SK-N-SH (cell line): ENCODE data around the gene SLC33A1. TPM values are rescaled to one million over a fixed set of nuclear protein-coding genes. Genes with fewer than 3 reads are reported as not detected.

Experiments used
- CTCF ChIA-PET: fragments of 300-600, 350-600 bp; formaldehyde crosslinking; extraction: SDS; loops from one replicate; lab custom pipeline; 2021; lab: Yijun Ruan, JAX
- POLR2A ChIA-PET: fragments of 350-600 bp; sonication (Branson Sonifier 250); formaldehyde crosslinking; extraction: SDS; loops from one replicate; lab custom pipeline; 2020; ENCODE audit warnings: antibody characterized with exemption, inconsistent platforms; lab: Yijun Ruan, JAX
- DNase-seq: peaks from one replicate; pipeline ENCODE4 v3.0.0; 2012
- H2AFZ ChIP-seq: fragments of 200-600 bp; sonication (generic); 2 replicates; pipeline ENCODE4 v1.8.1; 2016; ENCODE audit warnings: antibody characterized with exemption, mild to moderate bottlenecking, low read depth
- H3F3A ChIP-seq: fragments of 200-600 bp; sonication (generic); replicated peaks from 2 replicates; pipeline ENCODE3; 2016; ENCODE audit warnings: antibody characterized with exemption, mild to moderate bottlenecking; ENCODE audit not compliant: insufficient read depth
- H3K27ac ChIP-seq, 2 experiments: fragments of 200-500 bp in 1 of 2; fragments of 200-600 bp in 1 of 2; sonication (Bioruptor generic) in 1 of 2; sonication (generic), shearing (Covaris generic) in 1 of 2; 2 replicates each; pipeline versions ENCODE4 v1.5.1 to v1.6.1; 2014 to 2016; ENCODE audit warnings: low read depth in 2 of 2, inconsistent platforms in 1 of 2, low read length in 1 of 2, mild to moderate bottlenecking in 1 of 2, mixed read lengths in 1 of 2
- H3K27me3 ChIP-seq: fragments of 200-600 bp; sonication (generic), shearing (Covaris generic); 2 replicates; pipeline ENCODE4 v1.6.1; 2016; ENCODE audit warnings: mixed run types; ENCODE audit not compliant: insufficient read depth
- H3K36me3 ChIP-seq, 2 experiments: fragments of 200-500 bp in 1 of 2; fragments of 200-600 bp in 1 of 2; sonication (Bioruptor generic) in 1 of 2; sonication (generic) in 1 of 2; replicated peaks in 1 of 2; 2 replicates each; pipeline versions ENCODE3 to v1.5.1; 2014 to 2016; ENCODE audit warnings: low read length in 1 of 2, mild to moderate bottlenecking in 1 of 2; ENCODE audit not compliant: insufficient read depth in 2 of 2, control insufficient read depth in 1 of 2
- H3K4me1 ChIP-seq, 2 experiments: fragments of 200-500 bp in 1 of 2; fragments of 200-600 bp in 1 of 2; sonication (Bioruptor generic) in 1 of 2; sonication (generic), shearing (Covaris generic) in 1 of 2; 2 replicates each; pipeline versions ENCODE4 v1.5.1 to v1.6.1; 2014 to 2016; ENCODE audit warnings: low read depth in 1 of 2, low read length in 1 of 2, mixed run types in 1 of 2; ENCODE audit not compliant: insufficient read depth in 2 of 2, control insufficient read depth in 1 of 2
- H3K4me2 ChIP-seq: fragments of 200-600 bp; sonication (generic), shearing (Covaris generic); 2 replicates; pipeline ENCODE4 v1.6.1; 2017; ENCODE audit warnings: mixed run types
- H3K4me3 ChIP-seq, 2 experiments: fragments of 200-500 bp in 1 of 2; fragments of 200-600 bp in 1 of 2; sonication (Bioruptor generic) in 1 of 2; sonication (generic), shearing (Covaris generic) in 1 of 2; 2 replicates each; pipeline versions ENCODE4 v1.5.1 to v1.8.1; 2014 to 2016; ENCODE audit warnings: low read depth in 2 of 2, inconsistent platforms in 1 of 2, low read length in 1 of 2, mild to moderate bottlenecking in 1 of 2, mixed read lengths in 1 of 2, moderate library complexity in 1 of 2
- H3K79me2 ChIP-seq: fragments of 200-600 bp; sonication (generic); 2 replicates; pipeline ENCODE4 v1.8.1; 2017; ENCODE audit warnings: mild to moderate bottlenecking; ENCODE audit not compliant: insufficient read depth
- H3K9ac ChIP-seq: fragments of 200-600 bp; sonication (generic); 2 replicates; pipeline ENCODE4 v1.6.1; 2017; ENCODE audit warnings: mixed run types
- H3K9me2 ChIP-seq: fragments of 200-600 bp; sonication (generic); 2 replicates; pipeline ENCODE4 v1.6.1; 2017; ENCODE audit warnings: mixed run types
- H3K9me3 ChIP-seq: fragments of 200-600 bp; sonication (generic); 2 replicates; pipeline ENCODE4 v1.6.1; 2017; ENCODE audit warnings: mixed run types, mild to moderate bottlenecking, moderate library complexity
- H4K20me1 ChIP-seq: fragments of 200-600 bp; sonication (generic); 2 replicates; pipeline ENCODE4 v1.6.1; 2017; ENCODE audit warnings: mild to moderate bottlenecking, mixed run types; ENCODE audit not compliant: insufficient read depth
- ELF1 ChIP-seq: IDR thresholded peaks from 2 replicates; pipeline ENCODE4 v1.4.0; 2012
- EP300 ChIP-seq, 2 experiments: IDR thresholded peaks; 2 replicates each; pipeline versions ENCODE4 v1.4.0 to v1.6.1; 2012; ENCODE audit warnings: borderline replicate concordance in 1 of 2, low read depth in 1 of 2, low read length in 1 of 2
- FOXJ3 ChIP-seq: sonication (generic); formaldehyde crosslinking; IDR thresholded peaks from 2 replicates; pipeline ENCODE4 v1.5.1; 2020; ENCODE audit warnings: mild to moderate bottlenecking, missing genetic modification reagents
- FOXM1 ChIP-seq: IDR thresholded peaks from 2 replicates; pipeline ENCODE4 v1.4.0; 2012; ENCODE audit warnings: low read depth, mild to moderate bottlenecking
- GABPA ChIP-seq: IDR thresholded peaks from 2 replicates; pipeline ENCODE4 v1.4.0; 2012; ENCODE audit warnings: low read depth, mild to moderate bottlenecking
- GATA2 ChIP-seq: sonication (generic); formaldehyde crosslinking; IDR thresholded peaks from 2 replicates; pipeline ENCODE4 v1.5.0; 2020; ENCODE audit warnings: mild to moderate bottlenecking, missing genetic modification reagents
- MXI1 ChIP-seq: IDR thresholded peaks from 2 replicates; pipeline ENCODE4 v1.6.1; 2012; ENCODE audit warnings: mild to moderate bottlenecking, low read depth, low read length, improper control_type of control experiment
- NFIC ChIP-seq: IDR thresholded peaks from 2 replicates; pipeline ENCODE4 v1.4.0; 2012; ENCODE audit warnings: borderline replicate concordance
- NRF1 ChIP-seq: IDR thresholded peaks from 2 replicates; pipeline ENCODE4 v1.6.1; 2012; ENCODE audit warnings: low read depth, mild to moderate bottlenecking, low read length
- PBX3 ChIP-seq: IDR thresholded peaks from 2 replicates; pipeline ENCODE4; 2012
- POLR2AphosphoS5 ChIP-seq: IDR thresholded peaks from 2 replicates; pipeline ENCODE4 v1.6.1; 2012; ENCODE audit warnings: low read depth, low read length
- RAD21 ChIP-seq: IDR thresholded peaks from 2 replicates; pipeline ENCODE4 v1.6.1; 2012; ENCODE audit warnings: mild to moderate bottlenecking, low read length
- REST ChIP-seq: IDR thresholded peaks from 2 replicates; pipeline ENCODE4 v1.6.1; 2012; ENCODE audit warnings: mild to moderate bottlenecking, low read depth, low read length, moderate library complexity
- SIN3A ChIP-seq: IDR thresholded peaks from 2 replicates; pipeline ENCODE4 v1.6.1; 2012; ENCODE audit warnings: low read depth, mild to moderate bottlenecking, low read length, moderate library complexity, borderline replicate concordance
- SMC3 ChIP-seq: IDR thresholded peaks from 2 replicates; pipeline ENCODE4 v1.6.1; 2012; ENCODE audit warnings: low read depth, low read length, improper control_type of control experiment
- TCF12 ChIP-seq: IDR thresholded peaks from 2 replicates; pipeline ENCODE4 v1.4.0; 2012
- USF1 ChIP-seq: IDR thresholded peaks from 2 replicates; pipeline ENCODE4 v1.4.0; 2012; ENCODE audit warnings: low read depth, borderline replicate concordance
- YY1 ChIP-seq: IDR thresholded peaks from 2 replicates; pipeline ENCODE4 v1.4.0; 2012; ENCODE audit warnings: low read depth, mild to moderate bottlenecking
- ZBTB33 ChIP-seq: IDR thresholded peaks from 2 replicates; pipeline ENCODE4 v1.4.0; 2012; ENCODE audit warnings: low read depth, borderline replicate concordance
- polyA plus RNA-seq, 3 experiments: library from polyadenylated mRNA; depleted of rRNA; stranded (reverse); fragments of >200 nt; gene quantifications; 2 replicates each; pipeline ENCODE4 v1.2.3, GENCODE V29; 2012

SLC33A1 gene
- polyA plus RNA-seq, 1 of the 3 experiments (the other 2 are of a cell fraction) = 10.3 TPM

- H3K9ac ChIP-seq = no peak overlapping the region
- H3K4me2 ChIP-seq = no peak overlapping the region
- no peaks in the 10 kb centered on the region for H3K9me3 ChIP-seq
- H3K4me3 ChIP-seq = no peak overlapping the region
- TF ChIP-seq FOXM1 (no peak), FOXJ3 (no peak), YY1 (no peak), NFIC (no peak), ELF1 (no peak), MXI1 (no peak), USF1 (no peak), TCF12 (no peak), PBX3 (no peak), ZBTB33 (no peak), SMC3 (no peak), GATA2 (CRISPR knock-in tag) (no peak), GABPA (no peak), SIN3A (no peak), NRF1 (no peak), REST (no peak), EP300 (IDR thresholded peaks at IDR 0.05; ENCODE audit: borderline replicate concordance in 1 of 2, low read depth in 1 of 2, low read length in 1 of 2) (no peak), POLR2AphosphoS5 (no peak), RAD21 (no peak)
- ChIA-PET POLR2A (no interaction called here), CTCF (interaction anchor here (1.9 kb wide), 1 partner anchor 20 kb away, joined by 11 read pairs; the partner anchor contains the start of gene C3orf33)
- no peaks in the 10 kb centered on the region for H3K4me1 ChIP-seq
- no peak overlapping the region for H3K27ac ChIP-seq
- no peaks in the 10 kb centered on the region for H4K20me1 ChIP-seq
- H3F3A ChIP-seq = no peaks in the 10 kb centered on the region
- H3K79me2 ChIP-seq = 0 out of 2 replicates have a peak, but pooled peaks cover 3% of the 10 kb centered on the region
- H3K27me3 ChIP-seq = no peaks in the 10 kb centered on the region
- no peak overlapping the region; the same call in 1 of the 2 replicates for H2AFZ ChIP-seq
- DNase-seq = no peak
- no peaks in the 10 kb centered on the region for H3K36me3 ChIP-seq
- H3K9me2 ChIP-seq = no peaks in the 10 kb centered on the region
Measured at GRCh38 chr3:155785662-155786295, 68.4 kb downstream of the SLC33A1 start.
